DOHH2 (cell line): ENCODE results near the gene CEP68.

Experiments
- CTCF ChIP-seq: fragments of 200-600 bp; sonication (generic); IDR thresholded peaks from one replicate; pipeline ENCODE4 v1.5.1; 2014; ENCODE audit warnings: antibody characterized with exemption, mild to moderate bottlenecking, low read depth, low read length; ENCODE audit not compliant: poor library complexity, severe bottlenecking
- EZH2phosphoT487 ChIP-seq: fragments of 200-600 bp; sonication (generic); IDR thresholded peaks from 2 replicates; pipeline ENCODE4 v1.6.1; 2017; ENCODE audit warnings: borderline replicate concordance, mild to moderate bottlenecking, antibody characterized with exemption, low read length, moderate library complexity, mixed read lengths

- no peak for TF ChIP-seq EZH2phosphoT487
- no peak for TF ChIP-seq CTCF
These were observed 7.1 kb upstream of the CEP68 start for GRCh38 chr2:65049010-65049639.
